ENCODE results near the gene ESPN.
"Not testable (repeated sequence)": the region's sequence is repeated elsewhere in the genome, so short reads cannot be mapped to it uniquely, and the experiment has no call there.

The ESPN gene

GRCh38 chr1:6447818-6448748, 23.5 kb downstream of the ESPN start:
- DNase-seq (ENCODE audit: low read depth, low spot score): peak; percentile 76

DNA sequence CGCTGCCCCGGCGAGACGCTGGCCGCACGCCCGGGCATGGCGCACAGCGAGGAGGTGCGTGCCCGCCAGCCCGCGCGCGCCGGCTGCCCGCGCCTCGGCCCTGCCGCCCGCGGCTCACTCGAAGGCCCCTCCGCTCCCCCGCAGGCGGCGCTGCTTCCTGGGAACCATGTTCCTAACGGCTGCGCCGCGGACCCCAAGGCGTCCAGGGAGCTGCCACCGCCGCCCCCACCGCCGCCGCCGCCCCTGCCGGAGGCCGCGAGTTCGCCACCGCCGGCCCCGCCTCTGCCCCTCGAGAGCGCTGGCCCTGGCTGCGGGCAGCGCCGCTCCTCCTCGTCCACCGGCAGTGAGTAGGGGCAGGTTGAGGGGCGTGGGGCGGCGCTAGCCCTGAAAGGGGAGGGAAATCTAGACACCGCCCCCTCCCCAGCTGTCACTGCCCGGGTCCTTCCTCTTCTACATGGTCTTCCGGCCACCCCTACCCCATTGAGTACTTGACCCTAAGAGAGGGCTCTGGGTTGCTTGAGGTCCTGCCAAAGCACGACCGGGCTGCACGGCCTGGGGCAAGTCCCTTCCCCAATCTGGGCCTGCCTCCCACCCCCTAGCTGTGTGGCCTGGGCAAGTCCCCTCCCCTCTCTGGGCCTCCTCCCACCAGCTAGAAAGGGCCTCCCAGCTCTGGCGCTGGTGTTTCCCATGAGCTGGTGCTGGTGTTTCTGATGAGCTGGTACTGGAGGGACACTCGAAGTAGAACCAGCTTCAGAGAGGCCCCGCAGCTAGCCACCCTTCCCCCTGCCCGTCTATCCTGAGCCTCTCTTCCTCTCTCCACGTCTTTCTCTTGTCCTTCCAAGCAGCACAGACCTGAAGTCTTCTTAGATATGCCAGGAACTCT, 24.4 kb downstream of the ESPN start:
- peak; percentile 56 for DNase-seq (ENCODE audit: low read depth, low spot score)

DNA sequence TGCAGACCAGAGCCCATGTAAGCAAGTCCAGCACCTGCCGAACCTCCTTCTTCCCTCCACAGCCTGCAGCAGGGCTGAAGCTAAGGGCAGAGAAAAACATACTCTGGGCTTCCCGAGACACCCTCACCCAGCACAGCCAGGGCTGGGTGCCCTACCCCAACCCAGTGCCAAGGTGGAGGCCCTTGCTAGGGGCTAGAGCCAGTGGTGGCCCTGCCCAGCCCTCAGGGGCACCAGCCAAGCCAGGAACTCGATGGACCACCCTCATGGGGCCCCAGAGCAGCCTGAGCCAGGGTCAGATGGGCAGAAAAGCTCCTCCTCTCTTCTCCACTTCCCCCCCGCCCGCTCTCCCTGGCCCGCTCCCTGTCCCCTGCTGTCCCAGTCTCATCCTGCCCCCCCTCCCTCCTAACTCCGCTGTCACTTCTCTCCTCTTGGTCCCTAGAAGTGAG, 25.5 kb downstream of the ESPN start:
- no peak for DNase-seq (ENCODE audit: low read depth, low spot score)

DNA sequence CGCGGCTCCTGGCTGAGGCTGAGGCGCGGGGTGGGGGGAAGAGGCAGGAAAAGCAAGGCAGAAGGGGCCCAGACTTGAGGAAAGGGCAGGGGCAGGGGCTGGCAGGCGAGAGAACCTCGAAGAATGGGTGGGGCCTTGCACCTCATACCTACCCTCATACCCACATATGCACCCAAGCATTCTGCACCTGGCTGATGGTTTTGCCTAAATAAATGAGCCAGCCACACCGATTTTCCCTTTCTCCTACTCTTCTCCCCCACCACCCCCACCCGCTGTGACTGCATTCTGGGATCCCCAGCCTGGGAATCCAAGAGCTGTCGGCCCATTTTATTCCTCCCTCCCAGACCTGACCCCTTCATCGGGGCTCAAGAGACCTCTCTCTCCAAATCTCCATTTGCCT, 25.9 kb downstream of the ESPN start:
- DNase-seq (ENCODE audit: low read depth, low spot score): not testable (repeated sequence)

GRCh38 chr1:6450943-6451373, 26.4 kb downstream of the ESPN start:
- DNase-seq (ENCODE audit: low read depth, low spot score): no peak

DNA sequence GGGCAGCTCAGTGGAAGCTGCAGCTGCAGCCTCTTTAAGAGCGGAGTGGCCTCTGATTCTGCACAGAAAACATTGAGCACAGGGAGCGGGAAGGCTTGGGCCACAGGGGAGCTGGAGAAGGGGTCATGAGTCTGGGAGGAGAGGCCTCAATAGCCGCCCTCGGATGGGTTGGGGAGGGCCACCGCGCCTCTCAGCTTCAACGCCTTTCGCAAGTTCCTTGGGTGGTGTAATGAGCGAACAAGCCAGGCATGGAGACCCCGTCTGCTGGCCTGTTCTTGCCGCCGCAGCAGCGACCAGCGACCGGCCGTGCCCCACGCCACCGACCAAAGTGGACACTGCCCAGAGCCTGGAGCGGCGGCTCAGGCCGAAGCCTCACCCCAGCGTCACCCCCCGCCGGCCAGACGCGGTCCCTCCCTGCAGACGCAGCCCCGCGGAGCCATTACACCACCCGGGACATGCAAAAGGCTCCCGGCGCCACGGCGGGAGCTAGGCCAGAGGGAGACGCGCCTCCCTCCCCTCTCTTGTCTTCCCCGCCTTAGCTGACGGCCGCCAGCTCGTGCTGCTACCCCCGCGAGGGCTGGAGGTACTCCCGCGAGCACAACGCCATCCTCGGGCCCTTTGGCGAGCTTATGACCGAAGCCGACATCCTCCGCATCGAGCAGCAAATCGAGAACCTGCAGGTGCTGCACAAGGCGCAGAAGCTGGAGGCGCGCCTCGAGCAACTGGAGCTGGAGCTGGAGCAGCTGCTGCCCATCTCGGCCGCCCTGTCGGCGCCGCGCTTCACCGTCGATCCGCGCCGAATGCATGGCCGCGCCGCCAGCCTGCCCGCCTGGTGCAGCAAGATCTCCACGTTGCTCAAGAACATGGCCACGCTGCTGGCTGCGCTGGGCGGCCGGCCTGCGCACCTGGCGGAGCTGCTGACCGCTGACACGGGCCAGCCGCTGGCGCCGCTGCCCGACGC, 29.6 kb downstream of the ESPN start:
- peak; percentile 56 for DNase-seq (ENCODE audit: low read depth, low spot score)

GRCh38 chr1:6454856-6455751, 30.5 kb downstream of the ESPN start:
- peak; percentile 66 for DNase-seq (ENCODE audit: low read depth, low spot score)

DNA sequence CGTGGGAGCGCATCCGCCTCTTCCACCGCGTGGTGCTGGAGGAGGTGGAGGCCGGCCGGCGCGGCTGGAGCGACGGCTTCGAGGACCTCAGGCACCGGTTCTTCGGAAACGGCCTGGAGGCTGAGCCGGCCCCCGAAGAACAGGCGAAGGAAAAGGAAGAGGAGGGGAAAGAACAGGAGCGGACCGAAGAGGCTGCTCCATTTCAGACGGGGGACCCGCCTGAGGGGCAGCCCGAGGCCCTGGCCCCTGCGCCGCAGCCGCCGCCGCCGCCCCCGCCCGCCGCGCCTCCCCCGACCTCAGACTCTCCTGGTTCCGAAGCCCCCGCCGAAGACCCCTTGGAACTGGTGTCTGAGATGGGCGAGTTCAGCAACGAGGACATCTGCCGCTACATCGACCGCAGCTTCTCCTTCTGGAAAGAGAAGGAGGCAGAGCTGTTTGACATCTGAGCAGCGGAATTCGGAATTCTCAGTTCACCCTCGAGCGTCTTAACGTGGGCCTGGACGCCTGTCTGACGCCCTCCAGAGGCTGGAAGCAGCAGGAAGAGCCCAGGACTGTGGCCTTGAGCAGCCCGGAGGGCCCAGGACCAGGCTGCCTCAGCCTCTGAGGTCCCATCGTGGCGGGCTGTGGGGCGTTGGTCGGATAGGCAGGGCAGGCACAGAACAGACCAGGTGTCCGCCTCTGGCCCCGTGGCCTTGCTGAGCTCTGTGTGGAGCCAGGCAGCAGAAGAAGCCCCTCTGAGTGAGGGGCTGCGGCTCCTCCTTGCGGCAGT, 31.4 kb downstream of the ESPN start:
- DNase-seq (ENCODE audit: low read depth, low spot score): peak; percentile 77

- no peak for DNase-seq (ENCODE audit: low read depth, low spot score)
Measured at GRCh38 chr1:6456800-6457466, 32.4 kb downstream of the ESPN start.

DNA sequence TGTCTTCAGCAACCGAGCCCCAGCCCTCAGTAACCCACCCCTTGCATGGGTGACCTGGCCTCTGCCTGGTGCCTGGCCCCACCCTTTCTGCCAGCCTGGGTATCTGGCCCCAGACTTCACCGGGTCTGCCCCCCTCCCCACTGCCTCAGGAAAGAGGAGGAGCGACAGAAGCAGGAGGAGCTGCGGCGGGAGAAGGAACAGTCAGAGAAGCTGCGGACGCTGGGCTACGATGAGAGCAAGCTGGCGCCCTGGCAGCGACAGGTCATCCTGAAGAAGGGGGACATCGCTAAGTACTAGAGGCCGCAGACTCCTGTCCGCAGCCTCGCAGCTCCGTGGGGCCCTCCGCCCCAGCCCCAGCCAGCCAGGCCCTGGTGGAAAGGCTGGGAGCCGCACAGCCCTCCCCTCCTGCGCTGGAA, 35.3 kb downstream of the ESPN start:
- peak; percentile 36 for DNase-seq (ENCODE audit: low read depth, low spot score)

GRCh38 chr1:6460301-6461050, 35.9 kb downstream of the ESPN start:
- DNase-seq (ENCODE audit: low read depth, low spot score): no peak

DNA sequence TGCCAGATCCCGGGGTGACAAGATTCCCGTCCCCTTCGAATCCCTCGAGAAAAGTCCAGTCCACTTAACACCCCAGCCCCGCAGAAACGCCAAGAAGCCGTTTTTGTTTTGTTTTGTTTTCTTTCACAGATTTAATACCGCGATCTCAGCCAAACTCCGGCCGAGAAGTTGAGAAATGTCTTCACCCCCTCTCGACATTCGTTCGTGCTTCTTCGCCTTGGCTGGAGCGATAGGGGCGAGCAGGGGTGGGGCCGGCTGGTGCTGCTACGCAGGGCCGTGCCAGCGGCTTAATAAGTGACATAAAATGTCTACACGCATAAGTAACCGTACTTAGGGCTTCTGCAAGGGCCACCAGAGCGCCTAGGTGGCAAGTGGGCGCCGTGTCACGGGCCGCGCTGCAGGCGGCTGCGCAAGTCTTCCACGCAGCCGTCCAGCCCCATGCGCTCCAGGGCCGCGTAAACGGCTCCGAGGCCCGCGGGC, 36.5 kb downstream of the ESPN start:
- peak; percentile 28 for DNase-seq (ENCODE audit: low read depth, low spot score)

GRCh38 chr1:6461538-6462411, 37.2 kb downstream of the ESPN start:
- DNase-seq (ENCODE audit: low read depth, low spot score): peak; percentile 41

DNA sequence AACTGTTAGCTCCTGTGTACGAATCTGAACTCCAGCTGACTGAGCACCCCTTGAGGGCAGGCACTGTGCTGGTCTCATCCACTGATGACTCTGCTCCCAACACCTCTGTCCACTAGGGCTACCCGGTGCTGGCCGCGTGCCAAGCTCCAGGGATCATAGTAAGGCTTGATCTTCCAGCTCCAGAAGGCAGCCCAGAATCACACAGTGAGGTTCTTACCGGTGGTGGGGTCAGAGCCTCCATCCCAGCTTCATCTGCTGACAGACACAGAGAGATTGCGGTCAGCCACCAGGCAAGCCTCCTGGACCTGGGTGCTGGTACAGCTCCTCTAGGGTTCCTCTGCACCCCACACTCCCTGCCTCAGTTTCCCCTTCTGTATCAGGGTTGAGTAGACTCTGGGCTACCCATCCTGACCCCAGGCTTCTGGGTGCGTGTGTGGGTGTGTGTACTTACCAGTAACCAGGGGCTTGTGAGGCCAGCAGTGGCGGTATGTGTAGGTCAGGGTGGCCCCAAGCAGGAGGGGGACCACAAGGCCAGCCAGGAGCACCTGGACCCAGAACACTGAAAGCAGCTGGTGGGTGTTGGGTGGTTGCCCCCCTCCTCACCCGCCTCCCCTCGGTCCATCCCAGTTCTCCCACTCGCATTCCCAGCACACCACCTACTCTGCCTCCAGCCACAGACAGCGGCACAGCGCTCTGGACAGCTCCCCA, 38.0 kb downstream of the ESPN start:
- DNase-seq (ENCODE audit: low read depth, low spot score): no peak

GRCh38 chr1:6463120-6463412, 38.5 kb downstream of the ESPN start:
- DNase-seq (ENCODE audit: low read depth, low spot score): no peak

GRCh38 chr1:6464514-6464836, 39.9 kb downstream of the ESPN start:
- no peak for DNase-seq (ENCODE audit: low read depth, low spot score)

- no peak for DNase-seq (ENCODE audit: low read depth, low spot score)
Measured at GRCh38 chr1:6464915-6465314, 40.3 kb downstream of the ESPN start.
